Measurements from ENCODE around the gene GPR137. TPM values are rescaled to one million over a fixed set of nuclear protein-coding genes. Genes with fewer than 3 reads are reported as not detected.
"Not testable (repeated sequence)": the region's sequence is repeated elsewhere in the genome, so short reads cannot be mapped to it uniquely, and the experiment has no call there.

Gene GPR137
- total and polyA plus RNA-seq, 2 donors from 2014 or later = 44.0 to 48.4 TPM

- H3K9ac ChIP-seq (ENCODE audit: low read length in 3 of 3) = peak overlapping the region; percentile 20 to 80 (median 65)
- peaks cover 0 to 32% (median 3%) of the 10 kb centered on the region in 3 donors for H3K4me1 ChIP-seq (ENCODE audit: control insufficient read depth in 2 of 3, insufficient read depth in 2 of 3, low read depth in 1 of 3, low read length in 3 of 3)
- peaks cover 0 to 9% (median 4%) of the 10 kb centered on the region in 3 donors for H3K36me3 ChIP-seq (ENCODE audit: control insufficient read depth in 2 of 3, insufficient read depth in 3 of 3, low read length in 3 of 3)
- H3K4me3 ChIP-seq (ENCODE audit: low read length in 3 of 3) = peak overlapping the region; percentile 62 to 77 (median 64)
- H3K27me3 ChIP-seq (ENCODE audit: control insufficient read depth, insufficient read depth, low read length) = no peaks in the 10 kb centered on the region
- H3K9me3 ChIP-seq (ENCODE audit: control insufficient read depth in 2 of 3, insufficient read depth in 1 of 3, low read length in 3 of 3) = no peaks in the 10 kb centered on the region
- TF ChIP-seq CTCF (IDR thresholded peaks at IDR 0.05; ENCODE audit: borderline replicate concordance, extremely low read depth, insufficient read depth) = no peak
- no peak for FAIRE-seq
- H3K27ac ChIP-seq (ENCODE audit: low read depth in 2 of 2, low read length in 2 of 2) = peak overlapping the region; percentile 66 to 86
- intact Hi-C loops (cut with DNase I) = no loop called here
- DNase-seq = peak; percentile 64 to 94 (median 81)
Measured at GRCh38 chr11:64245797-64246620, 39.6 kb upstream of the GPR137 start.

- H3K4me1 ChIP-seq (ENCODE audit: control insufficient read depth in 2 of 3, insufficient read depth in 2 of 3, low read depth in 1 of 3, low read length in 3 of 3) = peaks cover 0 to 34% (median 3%) of the 10 kb centered on the region in 3 donors
- H3K4me3 ChIP-seq (ENCODE audit: low read length in 3 of 3); H3K27me3 ChIP-seq (ENCODE audit: control insufficient read depth, insufficient read depth, low read length); intact Hi-C loops (cut with DNase I); H3K36me3 ChIP-seq (ENCODE audit: control insufficient read depth in 2 of 3, insufficient read depth in 3 of 3, low read length in 3 of 3); DNase-seq; FAIRE-seq; H3K9ac ChIP-seq (ENCODE audit: low read length in 3 of 3); H3K27ac ChIP-seq (ENCODE audit: low read depth in 2 of 2, low read length in 2 of 2); H3K9me3 ChIP-seq (ENCODE audit: control insufficient read depth in 2 of 3, insufficient read depth in 1 of 3, low read length in 3 of 3): not testable (repeated sequence)
Measured at GRCh38 chr11:64246621-64246870, 39.1 kb upstream of the GPR137 start.

GRCh38 chr11:64246871-64247728, 38.5 kb upstream of the GPR137 start, which contains the start of gene PPP1R14B:
Gene PPP1R14B, minus strand, starts transcription at chr11:64246943. Its CDS starts 270 bp downstream, at chr11:64246673.
- peak; percentile 12 for TF ChIP-seq CTCF (IDR thresholded peaks at IDR 0.05; ENCODE audit: borderline replicate concordance, extremely low read depth, insufficient read depth)
- Histone ChIP-seq H3K27me3 (ENCODE audit: control insufficient read depth, insufficient read depth, low read length) (no peaks in the 10 kb centered on the region), H3K4me3 (ENCODE audit: low read length in 3 of 3) (peak within 1 kb of the TSS; percentile 75 to 97 (median 81)), H3K9me3 (ENCODE audit: control insufficient read depth in 2 of 3, insufficient read depth in 1 of 3, low read length in 3 of 3) (no peaks in the 10 kb centered on the region), H3K9ac (ENCODE audit: low read length in 3 of 3) (peak within 1 kb of the TSS; percentile 20 to 88 (median 65)), H3K4me1 (ENCODE audit: control insufficient read depth in 2 of 3, insufficient read depth in 2 of 3, low read depth in 1 of 3, low read length in 3 of 3) (peaks cover 0 to 39% (median 6%) of the 10 kb centered on the region in 3 donors), H3K36me3 (ENCODE audit: control insufficient read depth in 2 of 3, insufficient read depth in 3 of 3, low read length in 3 of 3) (peaks cover 0 to 9% (median 4%) of the 10 kb centered on the region in 3 donors), H3K27ac (ENCODE audit: low read depth in 2 of 2, low read length in 2 of 2) (peak within 1 kb of the TSS; percentile 89 to 91)
- intact Hi-C loops (cut with DNase I) = no loop called here
- no peak for FAIRE-seq
- DNase-seq = peak; percentile 88 to 96 (median 94)

Data from kidney (tissue), 14 donors.